Retinal pigment epithelial cell (primary cell): ENCODE measurements around the gene BMERB1.

ENCODE experiments used
- DNase-seq: peaks from one replicate; pipeline ENCODE4 v3.0.0-alpha.2; 2010; ENCODE audit warnings: low read depth
- H3K4me3 ChIP-seq: 2 replicates; pipeline ENCODE4 v1.5.1; 2011; ENCODE audit warnings: mild to moderate bottlenecking, low read length, control low read depth, moderate library complexity
- CTCF ChIP-seq: conservative IDR thresholded peaks from 2 replicates; pipeline ENCODE4 v1.5.1; 2011; ENCODE audit warnings: low read depth, low read length, control low read depth, inconsistent platforms

The BMERB1 gene

GRCh38 chr16:15507959-15508627 lies 73.7 kb downstream of the BMERB1 start:
- no peak overlapping the region for H3K4me3 ChIP-seq
- no peak for TF ChIP-seq CTCF
- no peak for DNase-seq

- no peak overlapping the region for H3K4me3 ChIP-seq
- no peak for TF ChIP-seq CTCF
- no peak for DNase-seq
Measured at GRCh38 chr16:15509051-15509592, 74.7 kb downstream of the BMERB1 start.

- no peak overlapping the region for H3K4me3 ChIP-seq
- DNase-seq = no peak
- no peak for TF ChIP-seq CTCF
Measured at GRCh38 chr16:15509593-15510535, 75.5 kb downstream of the BMERB1 start.

- no peak for DNase-seq
- H3K4me3 ChIP-seq = no peak overlapping the region
- TF ChIP-seq CTCF = no peak
Measured at GRCh38 chr16:15510992-15511391, 76.6 kb downstream of the BMERB1 start.

GRCh38 chr16:15511759-15512487 lies 77.5 kb downstream of the BMERB1 start:
- no peak overlapping the region for H3K4me3 ChIP-seq
- DNase-seq = no peak
- no peak for TF ChIP-seq CTCF

- TF ChIP-seq CTCF = no peak
- DNase-seq = no peak
- no peak overlapping the region for H3K4me3 ChIP-seq
Measured at GRCh38 chr16:15513156-15513555, 78.8 kb downstream of the BMERB1 start.
